AG09309 (cell line): ENCODE measurements around the gene TMEM245.
A peak's percentile ranks its signal among the peaks of the same experiment; 100 is the strongest.

Source experiments
- DNase-seq: peaks from one replicate; pipeline ENCODE4 v3.0.0-alpha.2; 2010; ENCODE audit warnings: low read depth
- H3K4me3 ChIP-seq: 2 replicates; pipeline ENCODE4 v1.5.1; 2011; ENCODE audit warnings: mild to moderate bottlenecking, low read depth, low read length, moderate library complexity; ENCODE audit not compliant: control insufficient read depth
- TF ChIP-seq, protein P1 (sequence below): IDR thresholded peaks from 2 replicates; pipeline ENCODE4 v1.5.1; 2011; ENCODE audit warnings: mild to moderate bottlenecking, low read depth, low read length, inconsistent platforms; ENCODE audit not compliant: insufficient read depth, control insufficient read depth; ENCODE audit errors: missing control alignments

The TMEM245 gene

DNA sequence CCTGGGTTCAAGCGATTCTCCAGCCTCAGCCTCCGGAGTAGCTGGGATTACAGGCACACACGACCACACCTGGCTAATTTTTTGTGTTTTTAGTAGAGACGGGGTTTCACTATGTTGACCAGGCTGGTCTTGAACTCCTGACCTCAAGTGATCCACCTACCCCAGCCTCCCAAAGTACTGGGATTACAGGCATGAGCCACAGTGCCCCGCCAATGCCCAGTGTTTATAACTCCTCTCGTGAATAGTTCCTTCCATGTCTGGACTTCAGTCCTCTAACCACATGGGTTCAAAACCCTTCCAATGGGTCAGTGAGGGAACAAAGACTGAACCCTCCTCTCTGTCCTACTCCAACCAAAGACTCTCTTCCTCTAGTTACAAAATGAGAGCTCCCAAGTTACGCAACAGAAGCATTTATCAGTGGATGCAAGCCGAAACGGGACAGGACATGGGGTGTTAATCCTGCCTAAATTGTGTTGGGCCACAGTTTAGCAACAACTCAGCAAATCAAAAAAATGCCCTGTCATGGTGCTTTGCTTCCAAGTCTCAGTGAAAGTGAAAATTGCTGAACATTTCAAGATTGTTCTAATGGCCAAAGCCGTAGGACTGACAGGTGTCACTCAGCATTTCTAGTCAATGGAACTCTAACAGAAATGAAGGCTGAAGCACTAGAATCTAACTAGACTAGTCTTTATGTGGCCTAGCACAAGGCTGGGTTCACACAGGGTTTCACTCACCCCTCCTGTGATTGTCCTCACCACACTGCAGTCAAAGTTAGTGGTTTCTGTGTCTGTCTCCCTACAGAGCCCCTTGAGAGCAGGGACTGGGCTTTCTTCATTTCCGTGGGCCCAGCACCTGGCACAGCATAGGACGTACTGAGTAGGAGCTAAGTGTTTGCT lies 3.2 kb upstream of the TMEM245 start:
- H3K4me3 ChIP-seq, result no peak overlapping the region
- TF ChIP-seq, protein P1, sequence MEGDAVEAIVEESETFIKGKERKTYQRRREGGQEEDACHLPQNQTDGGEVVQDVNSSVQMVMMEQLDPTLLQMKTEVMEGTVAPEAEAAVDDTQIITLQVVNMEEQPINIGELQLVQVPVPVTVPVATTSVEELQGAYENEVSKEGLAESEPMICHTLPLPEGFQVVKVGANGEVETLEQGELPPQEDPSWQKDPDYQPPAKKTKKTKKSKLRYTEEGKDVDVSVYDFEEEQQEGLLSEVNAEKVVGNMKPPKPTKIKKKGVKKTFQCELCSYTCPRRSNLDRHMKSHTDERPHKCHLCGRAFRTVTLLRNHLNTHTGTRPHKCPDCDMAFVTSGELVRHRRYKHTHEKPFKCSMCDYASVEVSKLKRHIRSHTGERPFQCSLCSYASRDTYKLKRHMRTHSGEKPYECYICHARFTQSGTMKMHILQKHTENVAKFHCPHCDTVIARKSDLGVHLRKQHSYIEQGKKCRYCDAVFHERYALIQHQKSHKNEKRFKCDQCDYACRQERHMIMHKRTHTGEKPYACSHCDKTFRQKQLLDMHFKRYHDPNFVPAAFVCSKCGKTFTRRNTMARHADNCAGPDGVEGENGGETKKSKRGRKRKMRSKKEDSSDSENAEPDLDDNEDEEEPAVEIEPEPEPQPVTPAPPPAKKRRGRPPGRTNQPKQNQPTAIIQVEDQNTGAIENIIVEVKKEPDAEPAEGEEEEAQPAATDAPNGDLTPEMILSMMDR, result no peak
- no peak for DNase-seq

DNA sequence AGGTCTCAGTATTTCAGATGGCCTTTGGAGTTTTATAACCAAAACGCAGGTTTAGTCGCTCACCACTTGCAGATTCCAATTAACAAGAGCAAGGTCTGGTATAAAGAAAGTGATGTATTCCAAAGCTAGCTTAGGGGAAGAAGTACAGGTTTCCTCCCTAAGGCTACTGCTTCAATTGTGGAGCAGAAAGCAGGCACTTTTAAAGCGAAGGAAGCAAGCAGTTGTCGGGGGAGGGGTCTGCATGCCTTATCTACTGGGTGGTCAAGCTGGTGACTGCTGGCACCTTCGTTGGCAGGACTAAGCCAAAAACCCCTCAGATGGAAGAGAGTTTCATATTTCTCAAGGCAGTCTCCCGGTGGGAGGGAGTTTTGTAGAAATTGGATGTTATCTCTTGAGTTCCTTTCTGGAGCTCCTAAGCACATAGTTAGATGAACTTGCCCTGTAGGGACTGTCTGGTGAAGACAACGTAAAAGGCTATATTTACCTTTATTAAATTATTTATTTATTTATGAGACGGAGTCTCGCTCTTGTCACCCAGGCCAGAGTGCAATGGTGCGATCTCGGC lies 1.6 kb upstream of the TMEM245 start:
- no peak overlapping the region for H3K4me3 ChIP-seq
- TF ChIP-seq, protein P1, result no peak
- DNase-seq, result no peak

DNA sequence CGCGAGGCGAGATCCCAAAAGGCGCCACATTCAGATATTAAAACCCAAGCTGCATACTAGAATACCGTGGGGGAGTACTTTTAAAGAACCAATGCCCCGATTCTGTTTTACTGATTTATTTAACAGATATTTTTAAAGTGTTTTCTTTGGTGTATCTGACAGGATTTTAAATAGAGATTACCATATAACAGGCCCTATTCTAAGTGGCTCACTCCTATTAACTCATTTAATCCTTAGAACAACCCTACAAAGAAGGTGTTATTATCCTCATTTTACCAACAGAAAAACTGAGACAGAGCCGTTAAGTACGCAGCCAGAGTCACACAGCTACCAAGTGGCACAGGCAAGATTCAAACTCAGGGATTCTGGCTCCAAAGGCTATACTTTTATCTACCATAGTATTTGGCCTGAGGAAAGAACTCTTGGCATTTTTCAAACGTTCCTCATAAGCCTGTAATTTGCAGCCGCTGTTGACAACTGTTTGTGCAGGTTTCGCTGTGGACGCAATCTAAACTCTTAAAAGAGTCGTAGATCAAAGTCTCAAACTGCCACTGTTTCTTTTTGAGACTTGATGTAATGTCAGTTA lies 550 bp upstream of the TMEM245 start:
- TF ChIP-seq, protein P1, result no peak
- no peak for DNase-seq
- no peak overlapping the region for H3K4me3 ChIP-seq

DNA sequence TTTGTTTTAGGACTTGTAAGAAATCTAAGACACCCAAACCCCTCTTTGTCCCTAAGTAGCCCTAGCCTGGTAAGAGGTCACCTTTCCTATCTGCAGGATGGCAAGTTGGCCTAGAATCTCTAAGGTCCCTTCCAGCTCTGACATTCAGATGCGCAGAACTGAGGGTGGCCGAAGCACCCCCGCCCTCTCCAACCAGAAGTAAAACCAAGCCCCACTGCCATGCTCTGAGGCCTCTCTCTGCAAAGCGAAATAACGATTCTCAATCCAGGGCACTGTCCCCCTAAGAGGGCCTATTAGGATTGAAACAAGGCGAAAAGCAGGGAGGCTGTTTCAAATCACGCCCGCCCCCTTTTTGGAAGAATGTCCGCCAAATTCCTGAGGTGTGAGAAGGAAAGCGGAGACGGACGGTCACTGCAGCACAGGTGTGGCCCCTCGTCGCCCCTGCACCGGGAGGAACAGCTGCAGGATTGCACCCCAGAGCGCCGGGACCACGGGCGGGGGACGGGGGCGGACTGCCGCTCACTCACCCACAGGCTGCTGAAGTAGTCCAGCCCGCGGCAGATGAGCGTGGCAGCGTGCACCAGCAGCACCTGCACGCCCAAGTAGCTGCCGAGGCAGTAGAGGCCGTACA lies 824 bp downstream of the TMEM245 start:
- H3K4me3 ChIP-seq, result peak overlapping the region; percentile 91
- DNase-seq, result no peak
- TF ChIP-seq, protein P1, result no peak

DNA sequence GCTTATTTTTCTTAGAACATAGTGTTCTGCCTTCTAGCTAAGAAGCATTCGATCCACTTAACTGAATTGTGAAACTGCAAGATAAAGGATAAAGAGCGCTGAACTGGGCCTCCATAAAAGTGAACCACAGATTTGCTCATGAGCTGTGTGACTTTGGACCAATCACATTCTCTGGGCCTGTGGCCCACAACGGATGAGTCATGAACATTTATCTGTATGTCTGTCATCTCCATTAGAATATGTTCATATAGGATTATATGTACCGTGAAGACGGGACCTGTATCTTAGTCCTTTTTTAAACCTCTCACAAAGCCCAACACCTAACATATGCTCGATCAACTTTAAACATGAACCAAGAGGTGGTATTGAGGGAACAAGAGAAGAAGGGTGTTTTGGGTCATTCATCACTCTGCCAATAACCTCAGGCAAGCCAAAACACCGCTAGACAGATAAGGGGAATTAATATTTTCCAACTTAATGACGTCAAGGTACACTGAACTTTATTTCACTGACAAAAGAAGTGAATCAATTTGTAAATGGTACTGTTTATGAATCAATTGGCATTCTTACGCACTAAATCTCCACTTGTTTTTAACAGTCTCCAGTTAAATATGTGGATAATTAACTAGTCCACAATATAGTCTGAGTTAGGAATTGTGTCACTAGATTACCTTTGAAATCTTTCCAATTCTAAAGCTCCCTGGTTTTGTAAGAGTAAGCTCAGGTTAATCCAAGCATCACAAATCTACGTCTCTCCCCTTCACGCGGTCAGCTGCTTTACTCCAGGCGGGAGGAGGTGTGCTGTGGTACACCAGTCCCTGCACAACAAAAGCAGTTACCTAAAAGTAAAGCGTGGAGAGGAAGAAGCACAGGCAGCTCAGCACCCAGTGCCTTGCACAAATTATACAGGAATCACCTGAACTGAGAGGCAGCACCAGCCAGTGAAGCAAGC lies 1.6 kb downstream of the TMEM245 start:
- DNase-seq, result peak; percentile 56
- TF ChIP-seq, protein P1, result no peak

More for the DNA sequence above, 1.6 kb downstream of the TMEM245 start:
- H3K4me3 ChIP-seq, result peak overlapping the region; percentile 91
